Right forelimb (tissue), 1 donor: ENCODE data around the gene ADIPOR2.

ENCODE experiments used
- DNase-seq: peaks from one replicate; pipeline ENCODE4 v3.0.0-alpha.2; 2018

Gene ADIPOR2

DNA sequence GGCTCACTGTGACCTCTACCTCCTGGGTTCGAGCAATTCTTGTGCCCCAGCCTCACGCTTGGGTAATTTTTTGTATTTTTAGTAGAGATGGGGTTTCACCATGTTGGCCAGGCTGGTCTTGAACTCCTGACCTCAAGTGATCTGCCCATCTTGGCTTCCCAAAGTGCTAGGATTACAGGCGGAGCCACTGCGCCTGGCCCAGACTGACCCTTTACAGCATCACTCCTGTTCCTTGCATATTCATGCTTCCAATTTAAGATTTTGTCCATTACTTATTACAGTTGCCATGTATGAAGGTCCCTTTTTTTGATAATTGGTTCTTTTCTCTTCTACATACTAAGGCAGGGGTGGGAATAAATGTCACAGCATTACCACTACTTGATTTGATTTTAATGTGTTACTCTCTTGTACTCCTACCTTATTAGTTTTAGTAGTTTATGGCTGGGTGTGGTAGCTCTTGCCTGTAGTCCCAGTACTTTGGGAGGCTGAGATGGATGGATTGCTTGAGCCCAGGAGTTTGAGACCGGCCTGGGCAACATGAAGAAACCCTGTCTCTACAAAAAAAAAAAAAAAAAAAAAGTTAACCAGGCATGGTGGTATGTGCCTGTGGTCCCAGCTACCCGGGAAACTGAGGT lies 46.9 kb downstream of the ADIPOR2 start:
- no peak for DNase-seq

GRCh38 chr12:1738446-1738845 lies 47.6 kb downstream of the ADIPOR2 start:
- no peak for DNase-seq

GRCh38 chr12:1739368-1739767 lies 48.5 kb downstream of the ADIPOR2 start:
- DNase-seq, result no peak

DNA sequence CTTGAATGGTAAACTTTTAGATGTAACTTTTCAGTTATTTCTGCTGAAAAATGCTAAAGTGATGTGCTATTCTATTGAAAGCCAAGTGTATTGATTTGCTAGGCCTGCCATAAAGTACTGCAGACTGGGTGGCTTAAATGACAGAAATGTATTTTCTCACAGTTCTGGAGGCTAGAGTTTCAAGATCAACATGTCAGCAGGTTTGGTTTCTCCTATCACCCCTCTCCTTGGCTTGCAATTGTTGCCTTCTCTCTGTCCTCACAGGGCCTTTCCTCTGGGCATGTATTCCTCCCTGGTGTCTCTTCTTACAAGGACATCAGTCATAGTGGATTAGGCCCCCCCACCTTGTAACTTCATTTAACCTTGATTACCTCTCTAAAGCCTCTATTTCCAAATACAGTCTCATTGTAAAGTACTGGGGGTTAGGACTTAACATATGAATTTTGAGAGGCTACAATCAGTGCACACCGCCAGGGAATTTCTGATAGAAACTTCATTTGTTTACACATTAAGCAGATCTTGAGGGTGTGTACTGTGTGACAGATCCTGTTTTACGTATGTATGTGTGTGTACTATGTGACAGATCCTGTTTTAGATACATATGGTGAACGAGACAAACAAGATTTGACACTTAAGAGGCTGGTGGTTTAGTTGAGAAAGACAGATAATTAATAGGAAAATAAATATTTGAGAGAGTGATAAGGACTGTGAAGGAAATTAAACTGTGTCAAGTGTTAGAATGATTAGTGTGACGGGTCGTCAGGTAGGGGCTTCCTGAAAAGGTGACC lies 49.5 kb downstream of the ADIPOR2 start:
- DNase-seq, result no peak

DNA sequence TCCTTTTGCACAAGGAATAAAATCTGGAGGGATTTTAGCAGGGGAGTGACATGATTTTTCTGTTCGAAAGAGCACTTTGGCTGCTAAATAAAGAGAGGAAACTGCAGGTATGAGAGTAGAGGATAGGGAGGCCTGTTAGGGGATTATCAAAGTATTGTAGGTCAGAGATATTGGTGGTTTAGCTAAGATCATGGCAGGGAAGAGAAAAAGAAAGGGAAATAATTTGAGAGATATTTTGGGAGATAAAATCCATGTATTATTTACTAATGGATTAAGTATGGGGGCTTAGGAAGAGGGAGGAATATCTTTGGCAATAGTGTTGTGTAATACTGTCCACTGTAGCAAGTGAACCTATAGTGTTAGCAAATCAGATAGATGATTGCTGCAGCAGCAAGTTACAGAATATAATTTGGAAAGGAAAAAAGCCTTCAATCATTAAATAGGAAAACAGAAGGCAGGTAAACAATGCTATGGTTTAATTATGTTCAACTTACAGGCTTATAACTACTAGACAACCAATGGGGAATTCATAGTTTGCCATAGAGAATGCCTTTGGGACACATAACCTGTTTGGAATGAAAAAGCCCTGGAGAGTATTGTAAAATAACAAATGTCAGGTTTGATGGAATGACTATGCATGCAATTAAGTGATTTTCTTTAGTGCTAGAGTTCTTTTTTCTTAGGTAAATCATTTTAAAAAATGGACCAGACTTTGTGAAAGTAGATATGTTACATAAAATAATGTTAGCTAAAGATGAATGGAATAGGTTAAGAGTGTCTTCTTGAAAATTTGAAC lies 50.5 kb downstream of the ADIPOR2 start:
- DNase-seq, result no peak

DNA sequence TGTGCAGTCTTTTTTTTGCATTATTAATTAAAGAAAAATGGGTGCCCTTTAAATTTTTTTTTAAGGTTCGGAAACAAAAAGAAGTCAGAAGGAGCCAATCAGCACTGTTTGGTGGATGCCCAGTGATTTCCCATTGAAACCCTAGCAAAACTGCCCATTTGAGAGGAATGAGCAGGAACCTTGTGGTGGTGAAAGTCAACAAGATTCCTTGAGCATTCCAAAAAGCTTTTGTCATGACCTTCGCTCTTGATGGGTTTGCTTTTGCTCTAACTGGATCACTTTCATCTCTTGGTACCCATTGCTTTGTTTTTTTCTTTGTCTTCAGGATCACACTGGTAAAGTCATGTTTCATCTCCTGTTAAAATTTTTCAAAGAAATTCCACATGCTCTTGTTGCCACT lies 54.1 kb downstream of the ADIPOR2 start:
- no peak for DNase-seq

DNA sequence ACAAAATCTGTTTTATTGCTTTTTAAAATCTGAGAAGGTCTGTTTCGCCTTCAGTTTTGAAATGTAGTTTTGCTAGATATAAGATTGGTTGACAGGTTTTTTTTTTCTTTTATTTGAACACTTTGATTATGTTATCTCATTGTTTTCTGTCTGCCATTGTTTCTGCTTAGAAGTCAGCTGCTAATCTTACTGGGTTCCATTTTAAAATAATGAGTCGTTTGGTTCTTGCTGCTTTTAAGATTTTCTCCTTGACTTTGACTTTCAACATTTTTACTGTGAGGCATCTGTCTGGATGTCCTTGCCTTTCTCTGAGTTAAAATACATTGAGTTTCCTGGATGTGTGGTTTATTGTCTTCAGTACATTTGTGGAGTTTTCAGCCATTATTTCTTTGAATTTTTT lies 56.7 kb downstream of the ADIPOR2 start:
- DNase-seq, result no peak

- no peak for DNase-seq
Observed at GRCh38 chr12:1749019-1749418, 58.1 kb downstream of the ADIPOR2 start.

DNA sequence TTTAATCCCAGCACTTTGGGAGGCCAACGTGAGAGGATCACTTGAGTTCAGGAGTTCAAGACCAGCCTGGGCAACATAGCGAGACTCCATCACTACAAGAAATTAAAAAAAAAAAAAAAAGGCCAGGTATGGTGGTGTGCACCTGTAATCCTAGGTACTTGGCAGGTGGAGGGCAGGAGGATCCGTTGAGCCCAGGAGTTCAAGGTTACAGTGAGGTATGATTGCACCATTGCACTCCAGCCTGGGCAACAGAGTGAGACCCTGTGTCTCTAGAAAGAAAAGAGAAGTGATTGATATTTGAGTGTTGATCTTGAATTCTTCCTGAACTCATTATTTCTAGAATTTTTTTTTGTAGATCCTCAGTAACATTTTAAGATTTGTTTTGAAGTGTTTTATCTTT lies 59.4 kb downstream of the ADIPOR2 start:
- DNase-seq, result no peak

- DNase-seq, result no peak
Observed at GRCh38 chr12:1758376-1758775, 67.5 kb downstream of the ADIPOR2 start.

GRCh38 chr12:1758887-1759286 lies 68.0 kb downstream of the ADIPOR2 start:
- no peak for DNase-seq

DNA sequence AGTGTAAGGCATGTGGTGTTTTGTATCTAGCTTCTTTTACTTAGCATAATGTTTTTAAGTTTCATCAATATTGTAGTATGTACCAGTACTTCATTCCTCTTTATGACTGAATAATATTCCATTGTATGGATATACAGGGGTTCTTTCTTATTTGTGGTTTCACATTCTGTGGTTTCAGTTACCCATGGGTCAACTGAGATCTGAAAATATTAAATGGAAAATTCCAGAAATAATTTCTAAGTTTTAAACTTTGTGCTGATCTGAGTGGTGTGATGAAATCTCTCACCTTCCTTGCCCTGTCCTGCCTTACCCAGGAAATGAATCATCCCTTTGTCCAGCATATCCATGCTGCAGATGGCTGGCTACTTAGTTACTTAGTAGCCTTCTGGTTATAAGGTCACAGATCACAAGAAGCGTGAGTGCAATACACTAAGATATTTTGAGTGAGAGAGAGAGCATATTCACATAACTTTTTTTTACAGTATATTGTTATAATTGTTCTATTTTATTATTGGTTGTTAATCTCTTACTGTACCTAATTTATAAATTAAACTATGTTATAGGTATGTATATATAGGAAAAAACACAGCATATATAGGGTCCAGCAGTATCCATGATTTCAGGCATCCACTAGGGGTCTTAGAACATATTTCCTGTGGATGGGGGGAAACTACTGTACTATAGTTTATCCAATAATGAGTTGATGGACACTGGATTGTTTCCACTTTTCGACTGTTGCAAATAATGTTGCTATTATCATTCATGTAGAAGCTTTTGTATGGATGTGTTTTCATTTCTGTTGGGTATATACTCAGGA lies 69.9 kb downstream of the ADIPOR2 start:
- no peak for DNase-seq

DNA sequence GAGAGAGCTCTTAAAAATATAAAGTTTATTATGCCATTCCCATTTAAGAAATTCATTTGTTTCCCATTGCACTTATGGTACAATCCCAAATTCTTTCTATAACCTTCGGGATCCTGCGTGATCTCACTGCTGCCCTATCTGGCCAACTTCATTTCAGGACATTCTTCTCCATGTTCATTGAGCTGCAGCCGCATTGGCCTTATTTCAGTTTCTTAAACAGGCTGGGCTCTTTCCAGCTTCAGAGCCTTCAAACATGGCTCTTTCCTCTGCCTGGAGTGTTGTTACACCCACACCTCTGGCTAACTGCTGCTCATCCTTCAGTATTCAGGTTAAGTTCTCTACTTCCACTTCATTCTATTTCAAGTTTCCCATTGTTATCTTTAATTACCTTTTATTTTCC lies 71.0 kb downstream of the ADIPOR2 start:
- DNase-seq, result no peak

DNA sequence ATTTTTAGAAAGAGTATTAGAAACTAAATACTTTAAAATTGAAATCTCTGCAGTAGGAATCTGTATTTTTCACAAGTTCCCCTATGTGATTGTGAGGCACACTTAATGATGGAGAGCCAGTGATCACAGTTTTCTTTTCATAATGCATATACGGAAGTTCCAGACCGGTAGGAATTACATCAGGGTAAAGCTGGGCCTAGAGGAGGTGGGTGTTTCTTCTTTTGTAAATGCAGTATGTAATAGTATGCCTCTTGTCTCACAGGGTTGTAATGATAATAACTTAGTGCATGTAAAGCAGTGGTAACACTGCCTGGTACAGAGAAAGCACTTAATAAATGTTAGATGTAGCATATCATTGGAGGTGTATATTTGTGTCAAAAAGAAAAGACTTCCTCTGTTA lies 72.3 kb downstream of the ADIPOR2 start:
- no peak for DNase-seq

- DNase-seq, result no peak
Observed at GRCh38 chr12:1766110-1766509, 75.2 kb downstream of the ADIPOR2 start.

DNA sequence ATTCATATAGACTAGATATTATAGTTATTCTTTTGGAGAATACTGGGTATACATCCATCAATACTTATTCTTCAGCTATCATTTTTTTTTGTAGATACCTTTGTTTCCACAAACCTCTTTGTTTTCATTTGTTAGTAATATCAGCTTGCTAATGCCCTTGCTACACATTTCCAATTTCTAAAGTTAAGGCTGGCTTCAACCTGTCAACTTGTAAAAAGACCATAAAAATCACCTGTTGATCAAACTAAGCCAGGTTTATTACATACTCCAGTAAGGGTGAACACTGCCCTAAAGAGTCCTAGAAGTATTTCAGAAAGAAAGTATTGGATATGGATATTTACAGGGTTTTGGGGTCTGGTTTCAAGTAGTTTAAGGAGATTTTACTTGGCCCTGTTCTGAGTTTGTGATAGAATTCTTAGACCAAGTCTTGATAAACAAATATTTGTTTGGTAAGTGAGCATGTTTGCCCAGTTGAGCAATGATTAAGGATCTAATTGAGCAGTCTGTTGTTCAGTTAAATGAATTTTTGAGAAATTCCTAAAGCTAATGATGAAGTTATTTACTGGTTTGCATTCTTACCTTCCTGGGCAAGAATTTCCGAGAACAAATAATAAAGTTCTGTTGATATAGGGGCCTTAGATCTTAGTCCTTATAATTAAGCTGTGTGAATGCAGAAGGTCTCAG lies 76.7 kb downstream of the ADIPOR2 start:
- DNase-seq, result no peak

GRCh38 chr12:1768615-1769014 lies 77.7 kb downstream of the ADIPOR2 start:
- DNase-seq, result no peak

DNA sequence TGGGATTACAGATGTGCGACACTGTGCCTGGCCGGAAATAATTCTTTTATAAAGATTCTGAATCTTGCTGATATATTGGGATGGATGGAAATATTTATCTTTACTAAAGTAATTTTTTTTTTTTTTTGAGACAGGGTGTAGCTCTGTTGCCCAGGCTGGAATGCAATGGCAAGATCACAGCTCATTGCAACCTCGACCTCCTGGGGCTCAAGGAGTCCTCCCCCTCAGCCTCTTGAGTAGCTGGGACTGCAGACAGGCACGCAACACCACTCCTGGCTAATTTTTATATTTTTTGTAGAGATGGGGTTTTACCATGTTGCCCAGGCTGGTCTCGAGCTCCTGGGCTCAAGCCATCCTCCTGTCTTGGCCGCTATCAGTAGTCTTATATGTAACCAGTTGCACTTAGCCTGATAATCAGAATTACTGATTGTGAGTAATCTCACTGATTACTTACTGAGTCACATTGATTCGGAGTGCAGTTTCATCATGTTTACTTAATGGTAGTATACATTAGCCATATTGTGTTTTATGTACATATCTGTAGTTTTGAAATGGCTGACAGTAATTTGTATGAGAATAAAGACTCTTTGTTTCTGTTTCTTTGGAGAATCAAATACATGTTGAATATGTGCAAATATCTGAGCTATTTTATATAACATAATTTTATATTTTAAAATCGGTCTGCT lies 79.1 kb downstream of the ADIPOR2 start:
- no peak for DNase-seq

DNA sequence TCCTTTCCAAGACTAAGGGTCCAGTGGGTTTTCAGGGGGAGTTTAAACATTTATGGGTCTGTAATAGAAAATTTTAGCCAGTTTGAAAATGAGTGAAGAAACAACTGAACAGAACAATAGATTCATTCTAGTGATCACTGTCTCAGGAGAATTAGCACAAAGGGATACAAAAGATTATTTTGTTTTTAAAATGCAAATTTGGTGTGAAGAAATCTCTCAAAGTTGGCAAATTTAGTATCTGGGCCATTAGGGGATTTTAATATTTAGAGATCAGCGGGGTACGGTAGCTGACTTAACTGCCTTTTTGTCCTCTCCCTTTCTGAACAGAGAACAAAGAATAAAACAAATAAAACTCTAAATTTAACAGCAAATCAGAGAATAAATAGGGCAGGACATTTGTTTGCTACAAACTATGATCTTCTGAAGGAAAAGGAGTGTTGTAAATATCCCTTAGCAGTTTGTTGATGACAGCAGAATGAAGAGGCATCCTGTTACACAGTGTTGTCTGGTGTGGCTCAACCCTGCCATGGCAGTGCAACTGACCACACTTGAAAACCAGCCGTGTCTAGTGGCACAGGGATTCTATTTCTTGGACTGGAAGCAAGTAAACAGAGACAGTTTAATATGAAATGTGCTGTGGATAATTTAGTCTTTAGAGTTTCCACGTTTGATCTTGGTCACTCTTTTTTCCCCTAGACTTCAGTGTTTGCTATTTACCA lies 83.2 kb downstream of the ADIPOR2 start:
- no peak for DNase-seq

DNA sequence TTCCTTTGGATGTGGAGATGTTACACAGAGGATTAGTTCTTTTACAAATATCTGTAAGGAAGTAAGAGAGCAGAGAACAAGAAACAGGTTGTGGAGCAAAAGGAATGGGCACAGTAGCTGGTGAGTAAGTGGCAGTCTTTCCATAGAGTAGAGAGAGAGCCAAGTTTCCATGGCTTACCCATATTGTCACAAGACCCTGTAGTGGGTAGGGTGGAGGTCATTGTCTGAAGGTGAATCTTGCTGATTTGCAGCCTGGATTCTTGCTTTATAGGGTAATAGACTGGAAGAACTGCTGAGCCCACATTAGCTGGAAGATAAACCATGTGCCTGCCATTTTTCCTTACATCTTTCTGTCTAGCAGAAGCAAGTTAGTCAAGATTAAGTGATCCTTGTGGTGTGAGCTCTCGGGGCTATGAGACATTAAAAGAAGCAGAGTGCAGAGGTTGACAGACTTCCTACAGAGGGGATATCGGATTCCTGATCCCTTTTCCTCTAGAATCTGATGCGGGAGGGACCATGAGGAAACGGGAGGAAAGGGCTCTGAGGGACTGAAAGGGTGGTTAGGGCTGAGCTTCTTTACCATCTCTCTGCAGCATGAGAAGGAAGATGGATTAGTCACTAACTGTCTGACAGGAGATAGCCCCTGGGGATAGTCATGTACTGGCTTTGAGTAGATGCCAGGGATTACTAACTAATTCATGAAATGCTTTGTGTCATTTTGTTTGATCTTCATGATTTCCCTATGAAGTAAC lies 85.5 kb downstream of the ADIPOR2 start:
- no peak for DNase-seq
